CD4-positive, alpha-beta T cell (primary cell): ENCODE data around the gene MSLN. TPM values are rescaled to one million over a fixed set of nuclear protein-coding genes. Genes with fewer than 3 reads are reported as not detected.

Experiments
- ATAC-seq: fragments of 200-7000 bp; cut with Tn5 transposase; one replicate; pipeline ENCODE4 v1.10.0; 2022; ENCODE audit warnings: mild to moderate bottlenecking; ENCODE audit not compliant: poor library complexity
- CTCF ChIA-PET: fragments of 350-600 bp; sonication (Branson Sonifier 250); formaldehyde crosslinking; loops from one replicate; lab custom pipeline; 2021; ENCODE audit warnings: antibody characterized with exemption, inconsistent platforms; lab: Charles Lee
- POLR2A ChIA-PET: fragments of 350-600 bp; sonication (Branson Sonifier 250); formaldehyde crosslinking; loops from one replicate; lab custom pipeline; 2021; ENCODE audit warnings: antibody characterized with exemption, inconsistent platforms; lab: Charles Lee
- DNase-seq, 14 experiments: peaks; one replicate each; pipeline ENCODE4 v3.0.0-alpha.2; 2013 to 2020; ENCODE audit warnings: mixed read lengths in 2 of 14
- H3K27ac ChIP-seq, 2 donors: one replicate each; pipeline versions ENCODE4 v1.5.1 to v1.7.0; 2013; ENCODE audit warnings: low read length in 2 of 2, low read depth in 1 of 2, mild to moderate bottlenecking in 1 of 2
- H3K27me3 ChIP-seq, 2 experiments: 1 replicate in 1 of 2; 2 replicates in 1 of 2; pipeline versions ENCODE4 v1.6.1 to v1.7.0; 2013; ENCODE audit warnings: low read length in 2 of 2, control low read depth in 1 of 2, mild to moderate bottlenecking in 1 of 2, moderate library complexity in 1 of 2; ENCODE audit not compliant: insufficient read depth in 2 of 2, control insufficient read depth in 1 of 2
- H3K36me3 ChIP-seq: one replicate; pipeline ENCODE4 v1.6.1; 2013; ENCODE audit warnings: low read length, control low read depth; ENCODE audit not compliant: insufficient read depth
- H3K4me1 ChIP-seq: one replicate; pipeline ENCODE4 v1.6.1; 2013; ENCODE audit warnings: low read length, control low read depth; ENCODE audit not compliant: insufficient read depth
- H3K4me3 ChIP-seq: one replicate; pipeline ENCODE4 v1.5.1; 2013; ENCODE audit warnings: mild to moderate bottlenecking, low read length, moderate library complexity
- H3K9me3 ChIP-seq, 2 experiments: 1 replicate in 1 of 2; 2 replicates in 1 of 2; pipeline versions ENCODE4 v1.6.1 to v1.7.0; 2013; ENCODE audit warnings: low read length in 2 of 2, mild to moderate bottlenecking in 2 of 2, control low read depth in 1 of 2, moderate library complexity in 1 of 2; ENCODE audit not compliant: control insufficient read depth in 1 of 2, insufficient read depth in 1 of 2
- H3K27ac Mint-ChIP-seq: one replicate; pipeline ENCODE4 v1.8.0; 2020; ENCODE audit warnings: mixed read lengths
- H3K27me3 Mint-ChIP-seq: one replicate; pipeline ENCODE4 v1.8.0; 2021; ENCODE audit warnings: mixed read lengths
- H3K36me3 Mint-ChIP-seq: one replicate; pipeline ENCODE4 v1.8.0; 2021; ENCODE audit warnings: low read depth, mixed read lengths
- H3K4me1 Mint-ChIP-seq: one replicate; pipeline ENCODE4 v1.8.0; 2021; ENCODE audit warnings: low read depth, mixed read lengths
- H3K4me3 Mint-ChIP-seq: one replicate; pipeline ENCODE4 v1.8.0; 2020; ENCODE audit warnings: mild to moderate bottlenecking, mixed read lengths
- H3K9me3 Mint-ChIP-seq: one replicate; pipeline ENCODE4 v1.8.0; 2020; ENCODE audit warnings: mixed read lengths
- CTCF ChIP-seq: fragments of 200-600 bp; IDR thresholded peaks from one replicate; pipeline ENCODE4 v1.8.0; 2022; ENCODE audit warnings: antibody characterized with exemption, mild to moderate bottlenecking
- intact Hi-C, 2 experiments: fragments of 100-400 bp; cut with DNase I in 1 of 2; cut with micrococcal nuclease in 1 of 2; formaldehyde crosslinking; loops; one replicate each; pipeline versions ENCODE4 v1.15.1 to v1.9.0; 2023 to 2025; cut with DNase I, micrococcal nuclease
- total RNA-seq, 174 experiments: library from RNA in 2 of 174; stranded (reverse) in 2 of 174; gene quantifications; one replicate each; pipeline ENCODE4 v1.2.3 and lab custom pipeline; 2021 to 2026

MSLN gene
- total RNA-seq, 2 experiments from 2014 or later, result not detected

- no peak for TF ChIP-seq CTCF
- CTCF ChIA-PET, result no interaction called here
- peak in 1 of 14 experiments; percentile 11 for DNase-seq
- intact Hi-C loops, result no loop called here
- Histone ChIP-seq H3K4me3 (no peak overlapping the region), H3K4me1 (no peaks in the 10 kb centered on the region), H3K36me3 (no peaks in the 10 kb centered on the region), H3K27ac (no peak overlapping the region), H3K9me3 (no peaks in the 10 kb centered on the region), H3K27me3 (peaks cover 0 to 2% of the 10 kb centered on the region in 2 experiments)
- Mint-ChIP-seq H3K27me3 (no peaks in the 10 kb centered on the region), H3K4me1 (no peaks in the 10 kb centered on the region), H3K27ac (no peak overlapping the region), H3K4me3 (no peak overlapping the region), H3K9me3 (no peaks in the 10 kb centered on the region), H3K36me3 (no peaks in the 10 kb centered on the region)
- no peak for ATAC-seq
- POLR2A ChIA-PET, result no interaction called here
These were observed 9.4 kb downstream of the MSLN start for GRCh38 chr16:769934-770333.

GRCh38 chr16:770411-770810 is 9.9 kb downstream of the MSLN start:
- ATAC-seq (no peak), DNase-seq (peak in 1 of 14 experiments; percentile 16)
- H3K9me3 ChIP-seq, result no peaks in the 10 kb centered on the region
- no peak for TF ChIP-seq CTCF
- H3K27me3 Mint-ChIP-seq, result no peaks in the 10 kb centered on the region
- CTCF ChIA-PET, result no interaction called here
- H3K4me3 Mint-ChIP-seq, result no peak overlapping the region
- no peaks in the 10 kb centered on the region for H3K36me3 Mint-ChIP-seq
- H3K4me3 ChIP-seq, result no peak overlapping the region
- no peak overlapping the region for H3K27ac ChIP-seq
- POLR2A ChIA-PET, result no interaction called here
- H3K36me3 ChIP-seq, result no peaks in the 10 kb centered on the region
- no peaks in the 10 kb centered on the region for H3K9me3 Mint-ChIP-seq
- intact Hi-C loops, result no loop called here
- H3K27me3 ChIP-seq, result peaks cover 0 to 2% of the 10 kb centered on the region in 2 experiments
- no peaks in the 10 kb centered on the region for H3K4me1 Mint-ChIP-seq
- no peak overlapping the region for H3K27ac Mint-ChIP-seq
- no peaks in the 10 kb centered on the region for H3K4me1 ChIP-seq

GRCh38 chr16:772959-773358 is 12.4 kb downstream of the MSLN start:
- no peaks in the 10 kb centered on the region for H3K36me3 ChIP-seq
- no peak overlapping the region for H3K4me3 Mint-ChIP-seq
- H3K27ac ChIP-seq, result no peak overlapping the region
- no peaks in the 10 kb centered on the region for H3K4me1 ChIP-seq
- TF ChIP-seq CTCF, result no peak
- DNase-seq (no peak), ATAC-seq (no peak)
- no peak overlapping the region for H3K27ac Mint-ChIP-seq
- no peaks in the 10 kb centered on the region for H3K9me3 ChIP-seq
- no peaks in the 10 kb centered on the region for H3K4me1 Mint-ChIP-seq
- peaks cover 5% of the 10 kb centered on the region for H3K27me3 Mint-ChIP-seq
- POLR2A ChIA-PET, result no interaction called here
- peaks cover 0 to 5% of the 10 kb centered on the region in 2 experiments for H3K27me3 ChIP-seq
- intact Hi-C loops, result no loop called here
- CTCF ChIA-PET, result no interaction called here
- no peak overlapping the region for H3K4me3 ChIP-seq
- H3K9me3 Mint-ChIP-seq, result no peaks in the 10 kb centered on the region
- no peaks in the 10 kb centered on the region for H3K36me3 Mint-ChIP-seq
